ENCODE measurements around the gene PI4KA.

Gene PI4KA

DNA sequence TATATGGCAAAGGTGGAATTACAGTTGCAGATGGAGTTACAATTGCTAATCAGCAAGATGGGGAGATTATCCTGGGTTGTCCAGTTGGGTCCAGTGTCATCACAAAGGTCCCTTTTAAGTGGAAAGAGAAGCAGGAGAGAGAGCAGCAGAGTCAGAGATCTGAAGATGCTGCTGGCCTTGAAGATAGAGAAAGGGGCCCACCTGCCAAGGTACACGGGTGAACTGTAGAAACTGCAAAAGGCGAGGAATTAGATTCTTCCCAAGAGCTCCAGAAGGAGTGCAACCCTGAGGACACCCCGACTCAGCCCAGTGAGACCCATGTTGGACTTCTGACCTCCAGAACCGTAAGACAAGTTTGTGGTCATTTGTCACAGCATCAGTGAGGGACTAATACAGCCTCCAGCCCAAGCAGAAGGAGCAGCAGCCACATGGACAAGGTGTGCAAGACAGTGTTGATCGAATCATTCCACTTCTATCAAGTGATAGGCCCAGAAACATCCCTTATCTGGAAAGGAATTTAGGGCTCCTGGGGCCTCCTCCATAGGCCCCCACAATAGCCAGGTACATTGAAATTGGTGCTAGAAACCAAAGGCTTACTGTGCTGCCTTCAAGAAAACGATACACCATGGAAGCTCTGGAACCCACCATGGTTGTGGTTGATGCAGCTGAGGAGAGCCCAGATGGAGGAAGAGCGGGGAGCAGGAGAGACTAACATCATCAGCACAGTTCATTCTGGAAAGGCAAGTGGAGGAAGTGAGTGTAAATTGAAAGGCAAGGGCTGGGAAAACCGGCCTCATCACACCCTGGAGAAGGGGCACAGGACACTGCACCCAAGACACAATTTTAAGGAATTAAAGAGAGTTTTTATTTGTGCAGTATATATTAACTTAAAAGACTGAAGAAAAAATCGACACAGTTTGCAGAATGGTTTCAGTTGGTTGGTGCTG is 23.5 kb upstream of the PI4KA start:
- no peak for DNase-seq

- no peak for DNase-seq
These were observed 22.6 kb upstream of the PI4KA start for GRCh38 chr22:20881231-20881630.

DNA sequence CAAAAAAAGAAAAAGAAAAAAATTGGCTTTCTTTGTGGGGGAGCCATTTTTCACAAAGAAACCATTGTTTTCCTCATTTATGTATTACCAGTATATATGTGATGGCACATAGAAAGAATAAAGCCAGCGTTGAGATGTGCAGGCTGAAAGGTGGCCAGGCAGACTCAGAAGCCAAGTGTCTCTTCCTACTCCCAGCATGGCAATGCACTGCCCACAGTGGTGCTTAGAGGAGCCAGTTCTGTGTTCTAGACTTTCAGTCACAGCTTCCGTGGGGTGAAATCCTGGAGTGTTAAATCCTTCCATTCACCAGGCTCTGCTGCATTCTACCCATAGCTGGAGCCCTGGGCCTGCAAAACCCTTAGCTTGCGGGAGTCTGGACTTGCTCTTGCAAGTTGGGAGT is 19.1 kb upstream of the PI4KA start:
- no peak for DNase-seq

GRCh38 chr22:20875296-20875695 is 16.7 kb upstream of the PI4KA start:
- DNase-seq = no peak

DNA sequence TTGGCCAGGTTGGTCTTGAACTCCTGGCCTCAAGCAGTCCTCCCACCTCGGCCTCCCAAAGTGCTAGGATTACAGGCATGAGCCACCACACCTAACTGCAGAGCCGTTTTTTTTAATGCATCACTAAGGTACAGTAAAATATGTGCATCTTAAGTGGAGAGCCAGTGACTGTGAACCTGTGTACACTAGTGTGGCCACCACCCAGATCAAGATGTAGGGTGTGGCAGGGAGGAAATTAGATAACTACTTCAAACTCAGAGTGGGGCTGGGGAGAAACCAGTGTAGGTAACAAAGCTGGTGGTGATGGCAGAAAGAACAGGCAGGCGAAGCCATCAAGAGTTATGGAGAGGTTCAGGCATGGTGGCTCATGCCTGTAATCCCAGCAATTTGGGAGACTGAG is 14.6 kb upstream of the PI4KA start:
- DNase-seq = no peak

GRCh38 chr22:20869234-20869633 is 10.6 kb upstream of the PI4KA start:
- no peak for DNase-seq

GRCh38 chr22:20868025-20868962 is 9.7 kb upstream of the PI4KA start:
- no peak for DNase-seq

GRCh38 chr22:20867179-20868024 is 8.8 kb upstream of the PI4KA start:
- DNase-seq = peak; percentile 99

DNA sequence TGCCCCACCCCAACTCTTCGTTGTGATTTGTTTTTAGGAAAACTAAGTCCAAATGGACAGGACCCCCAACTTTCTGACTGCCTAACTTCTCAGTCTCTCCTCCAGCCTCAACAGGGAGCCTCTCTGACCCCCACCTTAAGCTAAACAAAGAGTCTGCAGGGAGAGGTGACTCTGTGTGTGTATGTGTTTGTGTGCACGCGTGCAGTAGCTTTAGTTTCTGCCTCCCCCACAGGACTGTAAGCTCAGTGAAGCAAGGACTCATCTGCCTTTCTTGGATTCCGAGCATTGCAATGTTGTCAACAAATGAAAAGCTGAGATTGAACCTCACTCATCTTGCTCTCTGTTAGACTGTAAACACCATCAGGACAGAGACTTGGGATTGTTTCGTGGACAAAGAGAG is 8.1 kb upstream of the PI4KA start:
- no peak for DNase-seq

- DNase-seq = no peak
These were observed 7.3 kb upstream of the PI4KA start for GRCh38 chr22:20865875-20866445.

DNA sequence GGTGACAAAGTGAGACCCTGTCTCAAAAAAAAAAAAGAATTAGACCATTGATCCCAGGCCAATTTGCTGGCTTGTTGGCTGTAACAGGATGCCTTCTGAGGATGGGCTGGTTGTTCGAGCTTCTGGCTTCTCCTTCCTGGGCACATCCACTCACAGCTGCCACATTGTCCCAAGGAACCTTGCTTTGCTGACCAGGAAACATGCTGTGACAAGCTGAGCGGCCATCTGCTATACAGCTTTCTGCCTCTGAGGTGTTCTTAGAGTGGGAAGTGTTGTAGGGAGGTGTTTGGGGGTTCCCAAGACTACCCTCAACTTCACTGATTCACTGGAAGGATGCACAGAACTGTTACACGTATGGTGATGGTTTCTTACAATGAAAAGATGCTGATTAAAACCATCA is 6.7 kb upstream of the PI4KA start:
- DNase-seq = no peak

DNA sequence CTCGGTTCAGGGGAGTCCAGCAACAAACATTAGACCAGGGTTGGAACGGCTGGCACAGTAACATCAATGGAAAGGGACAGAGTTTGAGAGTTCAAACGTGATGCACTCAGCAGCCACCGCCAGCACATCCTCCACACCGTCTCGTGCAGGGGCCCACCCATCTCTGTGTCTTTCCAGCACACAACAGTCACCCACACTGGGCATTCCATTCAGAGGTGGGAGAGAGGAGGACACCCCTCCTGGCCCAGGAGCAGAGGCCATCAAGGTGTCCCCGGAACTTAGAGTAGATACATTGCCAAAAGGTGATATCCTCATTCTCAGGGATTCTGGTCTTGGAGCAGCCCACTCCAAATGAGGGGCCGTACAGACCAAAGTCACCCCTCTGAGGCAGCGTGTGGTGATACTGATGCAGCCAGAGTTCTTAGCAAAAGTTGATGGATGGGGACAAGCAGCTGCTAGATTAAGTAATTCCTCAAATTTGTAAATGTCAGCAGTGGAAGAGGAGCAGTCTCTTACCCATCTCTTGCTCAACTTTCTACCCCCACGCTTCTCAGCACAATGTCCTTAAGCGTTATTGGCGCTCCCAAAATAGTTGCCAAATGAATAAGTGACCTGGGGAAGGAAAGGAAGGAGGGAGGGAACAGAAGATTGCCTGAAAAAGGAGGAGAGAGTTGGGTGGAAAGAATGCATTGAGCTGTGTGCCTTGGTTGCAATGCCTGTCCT is 5.7 kb upstream of the PI4KA start:
- DNase-seq = no peak

DNA sequence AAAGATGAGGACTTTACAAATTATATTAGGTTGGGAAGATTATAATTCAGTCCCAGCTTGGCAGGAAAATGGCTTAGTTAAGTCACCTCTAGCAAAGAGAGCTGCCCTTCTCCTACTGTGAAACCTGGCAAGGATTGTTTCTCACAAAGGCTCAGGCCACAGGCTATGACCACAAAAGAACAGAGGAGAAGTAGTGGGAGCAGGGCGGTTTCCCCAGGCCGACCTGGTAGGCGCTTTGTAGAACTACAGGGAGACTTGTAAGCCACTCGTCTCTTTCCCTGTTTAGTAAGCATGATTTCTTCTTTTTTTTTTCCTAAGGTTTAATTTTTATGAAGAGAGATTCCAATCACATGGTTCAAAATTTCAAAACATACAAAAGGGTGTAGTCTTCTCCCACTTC is 4.8 kb upstream of the PI4KA start:
- no peak for DNase-seq

DNA sequence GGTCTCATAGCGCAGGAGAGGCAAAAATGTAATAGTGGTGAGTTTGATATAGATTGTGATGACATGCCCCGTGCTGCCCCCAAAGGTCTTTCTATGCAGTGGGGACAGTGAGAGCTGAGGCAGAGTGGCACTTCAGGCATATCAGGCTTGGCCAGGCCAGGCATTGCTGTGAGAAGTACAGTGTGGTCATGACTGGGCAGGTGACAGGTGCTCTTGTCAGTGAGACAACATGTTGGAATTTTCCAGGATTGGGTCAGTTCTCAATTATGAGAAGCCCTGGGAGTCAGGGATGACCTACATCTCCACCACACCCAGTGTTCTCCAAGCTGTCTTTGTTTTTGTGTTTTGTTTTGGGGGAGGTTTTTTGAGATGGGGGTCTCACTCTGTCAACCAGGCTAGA is 3.9 kb upstream of the PI4KA start:
- DNase-seq = no peak

- DNase-seq = no peak
These were observed 1.0 kb upstream of the PI4KA start for GRCh38 chr22:20859615-20860014.

DNA sequence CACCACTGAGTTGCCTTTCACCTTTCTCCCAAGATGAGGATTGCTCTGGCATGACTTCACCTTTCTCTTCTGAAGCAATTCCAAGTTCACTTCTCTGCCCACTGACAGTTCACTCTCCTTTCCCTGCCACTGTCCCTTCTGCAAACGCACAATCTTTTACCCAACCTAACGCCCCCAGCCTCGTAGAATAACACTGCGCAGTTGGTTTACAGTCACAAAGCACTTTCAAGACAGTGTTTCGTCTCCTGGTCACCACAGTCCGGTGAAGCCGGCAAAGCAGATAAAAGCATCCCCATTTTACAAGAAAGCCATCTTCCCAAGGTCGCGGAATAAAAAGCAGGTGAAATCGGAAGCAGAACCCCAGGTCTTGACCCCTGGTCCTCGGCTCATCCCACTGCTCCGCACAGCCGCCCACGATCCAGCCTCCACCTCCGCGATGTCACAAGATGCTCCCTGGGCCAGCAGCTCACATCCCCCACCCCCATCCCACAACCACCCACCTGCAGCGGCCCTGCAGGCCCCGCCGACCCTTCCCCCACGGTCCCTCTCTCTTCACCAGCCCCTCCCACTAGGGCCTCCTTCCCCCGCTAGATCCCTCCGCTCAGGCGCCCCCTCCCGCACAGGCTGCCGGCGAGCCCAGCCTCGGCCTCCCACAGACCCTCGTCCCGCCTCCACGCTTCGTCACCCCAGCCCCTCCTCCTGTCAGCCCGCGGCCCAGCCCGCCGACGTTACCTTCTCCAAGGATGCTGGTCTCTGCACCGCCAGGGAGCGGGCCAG is 585 bp downstream of the PI4KA start:
- peak; percentile 97 for DNase-seq

- peak; percentile 80 for DNase-seq
These were observed 1.4 kb downstream of the PI4KA start for GRCh38 chr22:20857247-20857643.

GRCh38 chr22:20853236-20853660 is 5.4 kb downstream of the PI4KA start:
- peak; percentile 35 for DNase-seq

GRCh38 chr22:20852503-20852902 is 6.1 kb downstream of the PI4KA start:
- no peak for DNase-seq

DNA sequence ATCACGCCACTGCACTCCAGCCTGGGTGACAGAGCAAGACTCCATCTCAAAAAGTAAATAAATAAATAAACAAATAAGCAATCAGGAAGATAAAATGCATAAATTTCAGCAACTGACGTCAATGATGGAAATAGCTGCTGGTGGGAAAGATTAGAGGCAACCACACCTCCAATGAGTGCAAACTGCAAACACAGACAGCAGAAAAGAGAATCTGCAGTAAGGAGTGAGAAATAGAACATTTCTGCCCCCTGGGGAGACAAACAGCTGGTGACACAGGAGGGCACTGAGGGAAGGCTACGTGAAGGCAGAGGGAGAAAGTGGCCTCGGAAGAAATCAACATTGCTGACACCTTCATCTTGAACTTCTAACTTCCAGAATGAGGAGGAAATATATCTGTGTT is 6.5 kb downstream of the PI4KA start:
- DNase-seq = peak; percentile 36

GRCh38 chr22:20847318-20847822 is 11.2 kb downstream of the PI4KA start:
- DNase-seq = no peak
